IMR-90 (cell line): ENCODE measurements around the gene EP300. TPM values are rescaled to one million over a fixed set of nuclear protein-coding genes. Genes with fewer than 3 reads are reported as not detected.

Source experiments
- ATAC-seq: fragments of 200-7000 bp; cut with Tn5 transposase; 2 replicates; pipeline ENCODE4 v1.9.1; 2020; ENCODE audit warnings: low read depth, mild to moderate bottlenecking, moderate library complexity
- BruUV-seq: library from RNA; stranded (reverse); fragments of 400-500 nt; replicated peaks from 2 replicates; lab custom pipeline; 2021; lab: Mats Ljungman, UMichigan
- CTCF ChIA-PET: fragments of 300-600 bp; formaldehyde crosslinking; extraction: SDS; loops from one replicate; lab custom pipeline; 2021; ENCODE audit warnings: antibody characterized with exemption; lab: Yijun Ruan, JAX
- POLR2A ChIA-PET: fragments of 300-600 bp; sonication (Branson Sonifier 250); formaldehyde crosslinking; loops from one replicate; lab custom pipeline; 2022; ENCODE audit warnings: antibody characterized with exemption; ENCODE audit not compliant: unreplicated experiment; lab: Charles Lee
- DNase-seq: peaks from one replicate; pipeline ENCODE4 v3.0.0; 2013
- H2AFZ ChIP-seq: replicated peaks from 2 replicates; pipeline ENCODE3; 2013; ENCODE audit warnings: low read length, mild to moderate bottlenecking; ENCODE audit not compliant: poor library complexity
- H2AK5ac ChIP-seq: 2 replicates; pipeline ENCODE4 v1.6.1; 2013; ENCODE audit warnings: low read depth, low read length, inconsistent platforms
- H2AK9ac ChIP-seq: replicated peaks from 2 replicates; pipeline ENCODE3; 2013; ENCODE audit warnings: mild to moderate bottlenecking, low read depth, low read length, moderate library complexity; ENCODE audit not compliant: poor library complexity
- H2BK120ac ChIP-seq: 2 replicates; pipeline ENCODE4 v1.6.1; 2013; ENCODE audit warnings: low read depth, low read length, inconsistent platforms
- H2BK15ac ChIP-seq: 3 replicates; pipeline ENCODE4 v1.6.1; 2013; ENCODE audit warnings: low read depth, low read length, inconsistent platforms
- H2BK20ac ChIP-seq: 2 replicates; pipeline ENCODE4 v1.6.1; 2013; ENCODE audit warnings: low read depth, mild to moderate bottlenecking, inconsistent platforms, low read length, moderate library complexity
- H2BK5ac ChIP-seq: 2 replicates; pipeline ENCODE4 v1.6.1; 2013; ENCODE audit warnings: mild to moderate bottlenecking, low read depth, low read length, inconsistent platforms; ENCODE audit not compliant: poor library complexity, severe bottlenecking
- H3K14ac ChIP-seq: replicated peaks from 2 replicates; pipeline ENCODE4 v1.6.1; 2013; ENCODE audit warnings: low read depth, low read length, inconsistent platforms
- H3K18ac ChIP-seq: 2 replicates; pipeline ENCODE4 v1.6.1; 2013; ENCODE audit warnings: low read depth, low read length, control low read depth
- H3K23ac ChIP-seq: 2 replicates; pipeline ENCODE4 v1.6.1; 2013; ENCODE audit warnings: low read depth, low read length, inconsistent platforms
- H3K27ac ChIP-seq: 2 replicates; pipeline ENCODE4 v1.5.1; 2013; ENCODE audit warnings: mild to moderate bottlenecking, control low read depth, low read length; ENCODE audit not compliant: insufficient read depth
- H3K27me3 ChIP-seq: 2 replicates; pipeline ENCODE4 v1.6.1; 2013; ENCODE audit warnings: low read length; ENCODE audit not compliant: control insufficient read depth, insufficient read depth
- H3K36me3 ChIP-seq: 2 replicates; pipeline ENCODE4 v1.6.1; 2013; ENCODE audit warnings: low read length, mixed read lengths; ENCODE audit not compliant: control insufficient read depth, insufficient read depth
- H3K4ac ChIP-seq: 2 replicates; pipeline ENCODE4 v1.6.1; 2013; ENCODE audit warnings: low read depth, low read length, inconsistent platforms
- H3K4me1 ChIP-seq: 2 replicates; pipeline ENCODE4 v1.6.1; 2013; ENCODE audit warnings: low read length, mixed read lengths; ENCODE audit not compliant: control insufficient read depth, insufficient read depth
- H3K4me2 ChIP-seq: 2 replicates; pipeline ENCODE4 v1.6.1; 2013; ENCODE audit warnings: low read depth, mild to moderate bottlenecking, control low read depth, low read length, moderate library complexity
- H3K4me3 ChIP-seq: 2 replicates; pipeline ENCODE4 v1.5.1; 2013; ENCODE audit warnings: low read depth, mild to moderate bottlenecking, control low read depth, low read length, moderate library complexity; ENCODE audit not compliant: insufficient read depth
- H3K56ac ChIP-seq: 2 replicates; pipeline ENCODE4 v1.6.1; 2013; ENCODE audit warnings: low read length, inconsistent platforms; ENCODE audit not compliant: insufficient read depth; ENCODE audit errors: extremely low read depth
- H3K79me1 ChIP-seq, 2 experiments: 2 replicates each; pipeline ENCODE4 v1.6.1; 2013; ENCODE audit warnings: low read length in 2 of 2, inconsistent platforms in 1 of 2, low read depth in 1 of 2
- H3K9ac ChIP-seq: 2 replicates; pipeline ENCODE4 v1.6.1; 2013; ENCODE audit warnings: low read depth, low read length, control low read depth
- H3K9me1 ChIP-seq: 2 replicates; pipeline ENCODE4 v1.6.1; 2013; ENCODE audit warnings: low read length, inconsistent platforms; ENCODE audit not compliant: insufficient read depth
- H3K9me3 ChIP-seq: 2 replicates; pipeline ENCODE4 v1.6.1; 2013; ENCODE audit warnings: low read length; ENCODE audit not compliant: control insufficient read depth, insufficient read depth
- H4K20me1 ChIP-seq: 2 replicates; pipeline ENCODE4 v1.6.1; 2013; ENCODE audit warnings: low read length, inconsistent platforms; ENCODE audit not compliant: insufficient read depth
- H4K5ac ChIP-seq: 2 replicates; pipeline ENCODE4 v1.6.1; 2013; ENCODE audit warnings: mild to moderate bottlenecking, low read depth, low read length, control low read depth
- H4K8ac ChIP-seq, 2 experiments: 2 replicates each; pipeline ENCODE4 v1.6.1; 2013; ENCODE audit warnings: low read depth in 2 of 2, low read length in 2 of 2, control low read depth in 1 of 2, inconsistent platforms in 1 of 2
- H4K91ac ChIP-seq: 2 replicates; pipeline ENCODE4 v1.6.1; 2013; ENCODE audit warnings: low read depth, low read length, inconsistent platforms; ENCODE audit not compliant: insufficient read depth
- BHLHE40 ChIP-seq: fragments of 150-350 bp; IDR thresholded peaks from 2 replicates; pipeline ENCODE4 v1.6.1; 2016; ENCODE audit warnings: mild to moderate bottlenecking, low read depth, low read length
- CEBPB ChIP-seq: IDR thresholded peaks from 2 replicates; pipeline ENCODE4 v1.6.1; 2012; ENCODE audit warnings: low read depth, low read length, improper control_type of control experiment
- CHD1 ChIP-seq: IDR thresholded peaks from 2 replicates; pipeline ENCODE4 v1.6.1; 2012; ENCODE audit warnings: low read depth, low read length, improper control_type of control experiment
- CTCF ChIP-seq: conservative IDR thresholded peaks from 2 replicates; pipeline ENCODE4 v1.5.1; 2012; ENCODE audit warnings: mild to moderate bottlenecking, low read depth, low read length, improper control_type of control experiment
- ELK1 ChIP-seq: fragments of 150-350 bp; IDR thresholded peaks from 2 replicates; pipeline ENCODE4 v1.6.1; 2016; ENCODE audit warnings: low read depth, mild to moderate bottlenecking, low read length, moderate library complexity, borderline replicate concordance
- FOS ChIP-seq: fragments of 150-350 bp; IDR thresholded peaks from 2 replicates; pipeline ENCODE4 v1.6.1; 2016; ENCODE audit warnings: low read depth, low read length
- MAFK ChIP-seq: IDR thresholded peaks from 2 replicates; pipeline ENCODE4 v1.6.1; 2012; ENCODE audit warnings: low read depth, low read length, improper control_type of control experiment
- MAZ ChIP-seq: IDR thresholded peaks from 2 replicates; pipeline ENCODE4 v1.6.1; 2012; ENCODE audit warnings: low read depth, mild to moderate bottlenecking, low read length, improper control_type of control experiment, moderate library complexity, borderline replicate concordance
- MXI1 ChIP-seq: IDR thresholded peaks from 2 replicates; pipeline ENCODE4 v1.6.1; 2012; ENCODE audit warnings: low read depth, mild to moderate bottlenecking, low read length, moderate library complexity, borderline replicate concordance
- NFE2L2 ChIP-seq: fragments of 150-350 bp; IDR thresholded peaks from 2 replicates; pipeline ENCODE4 v1.6.1; 2016; ENCODE audit warnings: low read depth, mild to moderate bottlenecking, low read length
- POLR2A ChIP-seq: IDR thresholded peaks from 2 replicates; pipeline ENCODE4 v1.6.1; 2012; ENCODE audit warnings: mild to moderate bottlenecking, low read depth, low read length
- RAD21 ChIP-seq: IDR thresholded peaks from 2 replicates; pipeline ENCODE4 v1.6.1; 2012; ENCODE audit warnings: low read length, improper control_type of control experiment
- RCOR1 ChIP-seq: IDR thresholded peaks from 2 replicates; pipeline ENCODE4 v1.6.1; 2012; ENCODE audit warnings: mild to moderate bottlenecking, low read length, improper control_type of control experiment; ENCODE audit not compliant: insufficient replicate concordance
- RFX5 ChIP-seq: IDR thresholded peaks from 2 replicates; pipeline ENCODE4 v1.8.0; 2012; ENCODE audit warnings: low read depth, mild to moderate bottlenecking, low read length, moderate library complexity
- SMC3 ChIP-seq: fragments of 150-350 bp; IDR thresholded peaks from 2 replicates; pipeline ENCODE4 v1.6.1; 2016; ENCODE audit warnings: low read depth, mild to moderate bottlenecking, antibody characterized with exemption, low read length, moderate library complexity
- USF2 ChIP-seq: fragments of 150-350 bp; IDR thresholded peaks from 2 replicates; pipeline ENCODE4 v1.6.1; 2017; ENCODE audit warnings: mild to moderate bottlenecking, antibody characterized with exemption, low read length, low read depth
- WGBS, 2 experiments: methylation state at CpG; one replicate each; pipeline versions ENCODE4 v1.1.5 to v1.1.7; 2013; ENCODE audit warnings: missing lambda C conversion rate in 2 of 2; ENCODE audit not compliant: insufficient read length in 1 of 2; ENCODE audit errors: extremely low coverage in 2 of 2; 5-methylcytosine and 5-hydroxymethylcytosine counted together
- dilution Hi-C: fragments of 300-500 bp; cut with HindIII; formaldehyde crosslinking; loops from one replicate; pipeline ENCODE4 v1.14.3; 2018; ENCODE audit warnings: low sequenced_read_pairs; ENCODE audit not compliant: unreplicated experiment
- in situ Hi-C: fragments of 300-500 bp; cut with MboI; formaldehyde crosslinking; loops from 3 replicates; pipeline ENCODE4 v1.14.3; 2019; ENCODE audit warnings: low sequenced_read_pairs, inconsistent platforms, mixed read lengths
- intact Hi-C: fragments of 100-400 bp; cut with micrococcal nuclease; formaldehyde crosslinking; loops from 2 replicates; pipeline ENCODE4 v1.10.0; 2022
- polyA plus RNA-seq, 3 experiments: library from polyadenylated mRNA; depleted of rRNA; stranded (reverse); fragments of >200 nt; gene quantifications; 2 replicates each; pipeline ENCODE4 v1.2.3, GENCODE V29; 2012; ENCODE audit warnings: low replicate concordance in 1 of 3
- total RNA-seq: library from RNA; depleted of rRNA; stranded (reverse); fragments of >200 nt; gene quantifications from 2 replicates; pipeline ENCODE4 v1.2.3, GENCODE V29; 2012

The EP300 gene
- total and polyA plus RNA-seq, 2 of the 4 experiments (the other 2 are of a cell fraction), result 23.3 to 27.4 TPM

GRCh38 chr22:41215926-41216325 lies 123.5 kb downstream of the EP300 start:
- H3K79me1 ChIP-seq, result peaks cover 7 to 31% of the 10 kb centered on the region in 2 experiments; a peak in 2 of 4 replicates
- peaks cover 19% of the 10 kb centered on the region for H3K36me3 ChIP-seq
- dilution Hi-C loops (no loop called here), in situ Hi-C loops (no loop called here), intact Hi-C loops (no loop called here)
- no peak overlapping the region for H2AFZ ChIP-seq
- CTCF ChIA-PET, result no interaction called here
- peaks cover 18% of the 10 kb centered on the region for H3K4me1 ChIP-seq
- no peak overlapping the region for H2AK9ac ChIP-seq
- H3K4ac ChIP-seq, result peak overlapping the region; percentile 13; the same call in 1 of the 2 replicates
- H2BK20ac ChIP-seq, result no peak overlapping the region
- no peak overlapping the region for H3K56ac ChIP-seq
- BruUV-seq, result no TSS peak
- TF ChIP-seq RFX5 (no peak), RCOR1 (no peak), MAFK (no peak), MXI1 (no peak), CTCF (no peak), SMC3 (no peak), POLR2A (no peak), BHLHE40 (no peak), USF2 (no peak), ELK1 (no peak), CEBPB (no peak), NFE2L2 (no peak), RAD21 (no peak), MAZ (no peak), FOS (no peak), CHD1 (no peak)
- DNase-seq (no peak), ATAC-seq (no peak)
- H3K14ac ChIP-seq, result no peak overlapping the region; the same call in 1 of the 2 replicates
- no peak overlapping the region for H3K9ac ChIP-seq
- no peak overlapping the region for H3K23ac ChIP-seq
- H2BK5ac ChIP-seq, result no peak overlapping the region
- no peak overlapping the region for H3K18ac ChIP-seq
- POLR2A ChIA-PET, result no interaction called here
- peak overlapping the region; percentile 3; the same call in 1 of the 2 replicates for H3K4me2 ChIP-seq
- no peaks in the 10 kb centered on the region for H3K27me3 ChIP-seq
- H3K27ac ChIP-seq, result no peak overlapping the region
- WGBS, 2 experiments, result 96% methylated on average over 4 of the region's 7 CpGs; no CpG with 5 or more reads in 1 of the 2 experiments
- no peaks in the 10 kb centered on the region for H4K20me1 ChIP-seq
- no peak overlapping the region for H2BK15ac ChIP-seq
- H3K9me3 ChIP-seq, result no peaks in the 10 kb centered on the region
- no peak overlapping the region for H3K4me3 ChIP-seq
- no peak overlapping the region for H4K8ac ChIP-seq
- H2AK5ac ChIP-seq, result peak overlapping the region; percentile 20; the same call in 1 of the 2 replicates
- H3K9me1 ChIP-seq, result peaks cover 19% of the 10 kb centered on the region
- no peak overlapping the region for H4K91ac ChIP-seq
- no peak overlapping the region for H2BK120ac ChIP-seq
- H4K5ac ChIP-seq, result no peak overlapping the region
